Transverse colon (tissue), 4 donors: Measurements from ENCODE around the gene MESD. TPM values are rescaled to one million over a fixed set of nuclear protein-coding genes. Genes with fewer than 3 reads are reported as not detected.

Experiments used
- DNase-seq: peaks from one replicate; pipeline ENCODE4 v3.0.0-alpha.2; 2019
- H3K27ac ChIP-seq, 4 donors: fragments of 200-600 bp; sonication (generic); 2 replicates each; pipeline ENCODE4 v1.5.1; 2016 to 2018; ENCODE audit warnings: inconsistent platforms in 4 of 4
- H3K27me3 ChIP-seq: fragments of 200-600 bp; sonication (generic); 2 replicates; pipeline ENCODE4 v1.5.1; 2017; ENCODE audit warnings: inconsistent platforms
- H3K36me3 ChIP-seq, 4 donors: fragments of 200-600 bp; sonication (generic); 2 replicates each; pipeline ENCODE4 v1.5.1; 2017 to 2019; ENCODE audit warnings: inconsistent platforms in 4 of 4
- H3K4me1 ChIP-seq, 4 donors: fragments of 200-600 bp; sonication (generic); 2 replicates each; pipeline ENCODE4 v1.5.1; 2017 to 2020; ENCODE audit warnings: inconsistent platforms in 4 of 4
- H3K4me3 ChIP-seq, 4 donors: fragments of 200-600 bp; sonication (generic); 1 replicate in 1 of 4; 2 replicates in 3 of 4; pipeline versions ENCODE4 v1.5.1 to v1.6.1; 2017 to 2019; ENCODE audit warnings: inconsistent platforms in 4 of 4
- H3K9me3 ChIP-seq, 2 donors: fragments of 200-600 bp; sonication (generic); 2 replicates each; pipeline ENCODE4 v1.5.1; 2017 to 2019; ENCODE audit warnings: inconsistent platforms in 2 of 2
- CTCF ChIP-seq, 5 experiments: fragments of 200-600 bp in 3 of 5; fragments of 450-650 bp in 2 of 5; sonication (generic) in 3 of 5; IDR thresholded peaks; 1 replicate in 2 of 5; 2 replicates in 3 of 5; pipeline ENCODE4 v1.5.1; 2016 to 2017; ENCODE audit warnings: antibody characterized with exemption in 5 of 5, inconsistent platforms in 3 of 5, mild to moderate bottlenecking in 2 of 5, moderate library complexity in 1 of 5
- EP300 ChIP-seq: sonication (generic); formaldehyde crosslinking; IDR thresholded peaks from one replicate; pipeline ENCODE4 v1.6.1; 2017; ENCODE audit warnings: antibody characterized with exemption, low read depth
- POLR2A ChIP-seq: fragments of 450-650 bp; IDR thresholded peaks from one replicate; pipeline ENCODE4 v1.6.1; 2016; ENCODE audit warnings: antibody characterized with exemption, mild to moderate bottlenecking, moderate library complexity
- POLR2AphosphoS5 ChIP-seq, 3 donors: sonication (generic); formaldehyde crosslinking; IDR thresholded peaks; one replicate each; pipeline ENCODE4 v1.6.1; 2016; ENCODE audit warnings: antibody characterized with exemption in 3 of 3
- WGBS, 2 donors: methylation state at CpG; one replicate each; pipeline ENCODE4 v1.1.5; 2018; ENCODE audit warnings: low coverage in 1 of 2; 5-methylcytosine and 5-hydroxymethylcytosine counted together
- in situ Hi-C, 4 donors: fragments of 200-750 bp; cut with MboI; loops; one replicate each; pipeline versions ENCODE4 v1.15.0 to v1.15.1; 2017; ENCODE audit warnings: low sequenced_read_pairs in 3 of 4, low pct_ligation_motif_present in 1 of 4, low pct_unique_long_range_greater_than_20kb in 1 of 4
- intact Hi-C: fragments of 100-400 bp; cut with DNase I; formaldehyde crosslinking; loops from one replicate; pipeline ENCODE4 v1.15.1; 2023; ENCODE audit warnings: low total_unique reads
- total RNA-seq, 4 donors: library from RNA; depleted of rRNA; stranded (reverse); fragments of >200 nt; gene quantifications; one replicate each; pipeline ENCODE4 v1.1.0, GENCODE V29; 2016

The MESD gene
- total RNA-seq, 4 donors from 2014 or later = 15.8 to 39.3 (median 19.2) TPM

- DNase-seq = no peak
- Histone ChIP-seq H3K9me3 (peaks cover 0 to 4% of the 10 kb centered on the region in 2 donors), H3K4me1 (peaks cover 0 to 42% (median 23%) of the 10 kb centered on the region in 4 donors), H3K27me3 (no peaks in the 10 kb centered on the region), H3K36me3 (no peaks in the 10 kb centered on the region), H3K27ac (peak overlapping the region; percentile 93 to 99 (median 96)), H3K4me3 (peak overlapping the region; percentile 74 to 97 (median 81))
- intact Hi-C loops = no loop called here
- 2% methylated on average over 21 of the region's 21 CpGs; no CpG with 5 or more reads in 1 of the 2 donors for WGBS, 2 donors
- TF ChIP-seq CTCF (IDR thresholded peaks at IDR 0.05) = no peak
- TF ChIP-seq POLR2AphosphoS5 (IDR thresholded peaks at IDR 0.05) = no peak
- no peak for TF ChIP-seq POLR2A
- no peak for TF ChIP-seq EP300
- in situ Hi-C loops = no loop called here
Observed at GRCh38 chr15:81000144-81000623, 10.6 kb upstream of the MESD start.

GRCh38 chr15:80999623-81000036, 10.0 kb upstream of the MESD start:
- no peaks in the 10 kb centered on the region for H3K36me3 ChIP-seq
- 18 to 24% methylated on average over 5 to 13 of the region's 13 CpGs for WGBS, 2 donors
- intact Hi-C loops = no loop called here
- DNase-seq = peak; percentile 85
- TF ChIP-seq CTCF (IDR thresholded peaks at IDR 0.05) (no peak), POLR2AphosphoS5 (IDR thresholded peaks at IDR 0.05) (peak; percentile 32 to 83 (median 58)), EP300 (no peak), POLR2A (peak; percentile 43)
- in situ Hi-C loops = loop anchor here in 1 of 4 donors (25.0 kb wide), 1 partner anchor 263 kb away; no protein-coding TSS in a partner anchor
- H3K9me3 ChIP-seq = peaks cover 0 to 4% of the 10 kb centered on the region in 2 donors
- H3K27me3 ChIP-seq = no peaks in the 10 kb centered on the region
- peak overlapping the region in 3 of 4 donors; percentile 74 to 97 (median 74) for H3K4me3 ChIP-seq
- peaks cover 0 to 36% (median 23%) of the 10 kb centered on the region in 4 donors for H3K4me1 ChIP-seq
- H3K27ac ChIP-seq = peak overlapping the region; percentile 93 to 99 (median 96)

- WGBS, 2 donors = 75% methylated on average over 1 of the region's 1 CpG; no CpG with 5 or more reads in 1 of the 2 donors
- H3K9me3 ChIP-seq = peaks cover 0 to 4% of the 10 kb centered on the region in 2 donors
- H3K4me1 ChIP-seq = peaks cover 0 to 22% (median 17%) of the 10 kb centered on the region in 4 donors
- H3K4me3 ChIP-seq = no peak overlapping the region
- TF ChIP-seq EP300 = no peak
- no peak for TF ChIP-seq POLR2AphosphoS5 (IDR thresholded peaks at IDR 0.05)
- TF ChIP-seq POLR2A = no peak
- TF ChIP-seq CTCF (IDR thresholded peaks at IDR 0.05) = no peak
- H3K27ac ChIP-seq = peak overlapping the region in 3 of 4 donors; percentile 17 to 33 (median 28)
- no peaks in the 10 kb centered on the region for H3K27me3 ChIP-seq
- in situ Hi-C loops = loop anchor here in 1 of 4 donors (25.0 kb wide), 1 partner anchor 264 kb away; no protein-coding TSS in a partner anchor
- DNase-seq = no peak
- no peaks in the 10 kb centered on the region for H3K36me3 ChIP-seq
- intact Hi-C loops = no loop called here
Observed at GRCh38 chr15:80998251-80998650, 8.6 kb upstream of the MESD start.

- H3K27ac ChIP-seq = no peak overlapping the region
- H3K27me3 ChIP-seq = no peaks in the 10 kb centered on the region
- TF ChIP-seq EP300 = no peak
- TF ChIP-seq POLR2A = no peak
- TF ChIP-seq CTCF (IDR thresholded peaks at IDR 0.05) = no peak
- no peak for TF ChIP-seq POLR2AphosphoS5 (IDR thresholded peaks at IDR 0.05)
- in situ Hi-C loops (loop anchor here in 1 of 4 donors (25.0 kb wide), 1 partner anchor 265 kb away; no protein-coding TSS in a partner anchor), intact Hi-C loops (no loop called here)
- no peak overlapping the region for H3K4me3 ChIP-seq
- WGBS, 2 donors = 100% methylated on average over 1 of the region's 1 CpG
- H3K36me3 ChIP-seq = no peaks in the 10 kb centered on the region
- H3K4me1 ChIP-seq = peaks cover 0 to 17% (median 11%) of the 10 kb centered on the region in 4 donors
- DNase-seq = no peak
- peaks cover 0 to 4% of the 10 kb centered on the region in 2 donors for H3K9me3 ChIP-seq
Observed at GRCh38 chr15:80997692-80998091, 8.1 kb upstream of the MESD start.
